Stimulated activated CD8-positive, alpha-beta memory T cell treated with anti-CD3 and anti-CD28 coated beads, Interleukin-15, amount 100 ng/mL, for 24 hours (primary cell): ENCODE data around the gene FAM151A.

Source experiments
- DNase-seq: peaks from one replicate; pipeline ENCODE4 v3.0.0-alpha.2; 2020; ENCODE audit warnings: low read depth

FAM151A gene

GRCh38 chr1:54623216-54624007, at the start of gene FAM151A:
FAM151A (minus strand) TSS chr1:54623525; CDS start chr1:54623395, 130 bp downstream.
- DNase-seq, result no peak

- DNase-seq, result peak; percentile 35
Measured at GRCh38 chr1:54671985-54672608, 48.8 kb upstream of the FAM151A start.

GRCh38 chr1:54668567-54668966, 45.2 kb upstream of the FAM151A start:
- DNase-seq, result no peak

GRCh38 chr1:54667797-54668196, 44.5 kb upstream of the FAM151A start:
- DNase-seq, result no peak

GRCh38 chr1:54666333-54666732, 43.0 kb upstream of the FAM151A start:
- DNase-seq, result no peak

GRCh38 chr1:54665852-54666251, 42.5 kb upstream of the FAM151A start:
- DNase-seq, result no peak

- DNase-seq, result no peak
Measured at GRCh38 chr1:54664364-54664763, 41.0 kb upstream of the FAM151A start.

- no peak for DNase-seq
Measured at GRCh38 chr1:54663725-54664124, 40.4 kb upstream of the FAM151A start.

GRCh38 chr1:54658164-54658913, 35.0 kb upstream of the FAM151A start:
- DNase-seq, result no peak

GRCh38 chr1:54653036-54653435, 29.7 kb upstream of the FAM151A start:
- no peak for DNase-seq

GRCh38 chr1:54652168-54652567, 28.8 kb upstream of the FAM151A start:
- DNase-seq, result no peak

- no peak for DNase-seq
Measured at GRCh38 chr1:54651608-54652007, 28.3 kb upstream of the FAM151A start.

- no peak for DNase-seq
Measured at GRCh38 chr1:54650417-54650816, 27.1 kb upstream of the FAM151A start.

- DNase-seq, result no peak
Measured at GRCh38 chr1:54649921-54650320, 26.6 kb upstream of the FAM151A start.

GRCh38 chr1:54649130-54649898, 26.0 kb upstream of the FAM151A start:
- DNase-seq, result no peak

GRCh38 chr1:54645806-54646676, 22.7 kb upstream of the FAM151A start:
- no peak for DNase-seq

GRCh38 chr1:54643736-54644135, 20.4 kb upstream of the FAM151A start:
- DNase-seq, result no peak

- DNase-seq, result no peak
Measured at GRCh38 chr1:54640863-54641836, 17.8 kb upstream of the FAM151A start, which contains the start of gene MROH7. MROH7 (plus strand) TSS chr1:54641786; CDS start chr1:54652927, 11,141 bp downstream.

- no peak for DNase-seq
Measured at GRCh38 chr1:54640361-54640760, 17.0 kb upstream of the FAM151A start.
